Putamen (tissue), 1 donor: Measurements from ENCODE around the gene LRRC4B.
A peak's percentile ranks its signal among the peaks of the same experiment; 100 is the strongest.

Experiments
- DNase-seq: peaks from one replicate; pipeline ENCODE4 v3.0.0-alpha.2; 2016; ENCODE audit warnings: low spot score

LRRC4B gene

GRCh38 chr19:50506700-50507099, 61.5 kb downstream of the LRRC4B start:
- no peak for DNase-seq

- DNase-seq = no peak
Observed at GRCh38 chr19:50505856-50506611, 62.2 kb downstream of the LRRC4B start.

DNA sequence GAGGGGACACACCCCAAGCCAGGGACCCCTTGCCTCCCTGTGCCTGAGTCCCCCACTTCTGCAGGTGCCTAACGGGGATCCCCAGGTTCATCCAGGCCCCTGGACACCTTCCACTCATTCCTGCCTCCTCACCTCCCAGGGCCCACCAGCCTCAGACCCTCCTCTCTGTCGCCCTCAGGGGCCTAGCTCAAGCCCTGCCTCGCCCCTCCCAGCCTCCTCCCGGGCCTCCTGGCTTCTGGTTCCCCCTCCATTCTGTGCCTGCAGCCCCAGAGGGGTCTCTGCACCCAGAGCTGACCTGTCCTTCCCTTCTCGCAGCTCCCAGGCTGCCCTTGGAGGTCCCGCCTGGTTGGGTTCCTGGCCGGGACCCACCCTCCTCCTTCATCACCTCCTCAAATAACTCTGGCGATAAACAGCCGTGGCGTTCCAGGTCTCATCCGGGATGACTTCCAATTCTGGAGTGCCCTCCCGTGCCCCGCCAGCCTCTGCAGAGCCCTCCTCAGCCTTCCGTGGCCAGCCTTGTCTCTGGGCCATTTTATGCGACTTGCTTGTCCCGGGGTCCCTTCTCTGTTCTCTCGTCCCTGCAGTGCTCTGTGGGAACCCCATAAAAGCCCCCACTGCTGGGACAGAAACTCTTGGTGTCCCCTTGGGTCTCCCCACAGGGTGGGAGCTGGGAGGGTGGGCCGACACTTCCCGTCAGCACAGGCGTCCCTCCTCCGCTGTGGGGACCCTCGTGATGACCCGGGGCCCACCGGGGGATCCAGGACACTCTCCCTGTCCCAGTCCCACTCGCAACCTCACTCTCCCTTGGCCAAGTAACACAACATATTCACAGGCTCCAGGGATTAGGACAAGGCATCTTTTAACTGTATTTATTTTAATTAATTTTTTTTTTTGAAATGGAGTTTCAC, 66.4 kb downstream of the LRRC4B start:
- no peak for DNase-seq

DNA sequence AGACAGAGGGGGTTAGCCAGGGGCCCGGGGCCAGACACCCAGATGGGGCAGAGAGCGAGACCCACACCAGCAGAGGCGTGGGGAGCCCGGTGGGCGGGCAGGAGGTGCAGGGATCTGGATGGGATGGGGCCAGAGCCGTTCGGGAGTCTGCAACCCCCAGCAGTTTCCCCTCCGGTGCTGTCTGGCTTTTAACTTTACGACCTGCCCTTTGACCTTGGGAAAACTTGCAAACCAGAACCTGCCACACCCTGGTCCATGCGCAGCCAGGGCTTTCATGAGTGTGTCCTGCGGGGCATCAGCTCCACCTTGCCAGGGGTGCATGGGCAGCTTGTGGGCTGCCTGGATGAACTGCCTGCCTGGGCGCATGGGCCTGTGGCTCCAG, 67.1 kb downstream of the LRRC4B start:
- DNase-seq = no peak

GRCh38 chr19:50500753-50501151, 67.5 kb downstream of the LRRC4B start:
- no peak for DNase-seq

DNA sequence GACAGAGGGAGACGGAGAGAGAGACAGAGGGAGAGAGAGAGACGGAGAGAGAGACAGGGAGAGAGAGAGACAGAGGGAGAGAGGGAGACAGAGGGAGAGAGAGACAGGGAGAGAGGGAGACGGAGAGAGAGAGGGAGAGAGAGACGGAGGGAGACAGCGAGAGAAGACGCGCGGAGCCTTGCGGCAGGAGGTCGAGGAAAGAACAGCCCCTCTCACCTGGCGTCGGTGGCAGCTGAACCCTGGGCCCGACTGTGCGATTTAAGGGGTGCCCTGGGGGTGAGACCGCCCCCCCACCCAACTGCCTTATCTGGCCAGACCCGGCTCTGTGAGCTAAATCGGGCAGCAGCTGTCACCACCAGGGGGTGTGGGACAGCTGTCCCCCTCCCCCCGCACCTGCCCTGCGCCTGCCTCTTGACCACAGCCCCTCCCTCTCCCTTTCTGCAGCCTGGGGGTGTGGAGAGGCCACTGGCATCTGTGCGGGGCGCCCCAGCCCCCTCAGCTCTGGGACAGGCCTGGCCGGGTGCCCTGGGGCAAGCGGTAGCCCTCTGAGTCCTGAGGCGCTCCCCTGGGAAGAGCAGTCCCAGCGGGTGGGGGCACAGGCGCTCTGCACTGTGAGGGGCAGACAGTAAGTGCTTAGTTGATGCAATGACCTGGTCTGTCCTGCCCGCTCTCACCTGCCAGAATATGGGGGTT, 68.0 kb downstream of the LRRC4B start:
- DNase-seq = no peak

- DNase-seq = no peak
Observed at GRCh38 chr19:50498219-50499056, 69.8 kb downstream of the LRRC4B start.

- no peak for DNase-seq
Observed at GRCh38 chr19:50497022-50497405, 71.2 kb downstream of the LRRC4B start.

DNA sequence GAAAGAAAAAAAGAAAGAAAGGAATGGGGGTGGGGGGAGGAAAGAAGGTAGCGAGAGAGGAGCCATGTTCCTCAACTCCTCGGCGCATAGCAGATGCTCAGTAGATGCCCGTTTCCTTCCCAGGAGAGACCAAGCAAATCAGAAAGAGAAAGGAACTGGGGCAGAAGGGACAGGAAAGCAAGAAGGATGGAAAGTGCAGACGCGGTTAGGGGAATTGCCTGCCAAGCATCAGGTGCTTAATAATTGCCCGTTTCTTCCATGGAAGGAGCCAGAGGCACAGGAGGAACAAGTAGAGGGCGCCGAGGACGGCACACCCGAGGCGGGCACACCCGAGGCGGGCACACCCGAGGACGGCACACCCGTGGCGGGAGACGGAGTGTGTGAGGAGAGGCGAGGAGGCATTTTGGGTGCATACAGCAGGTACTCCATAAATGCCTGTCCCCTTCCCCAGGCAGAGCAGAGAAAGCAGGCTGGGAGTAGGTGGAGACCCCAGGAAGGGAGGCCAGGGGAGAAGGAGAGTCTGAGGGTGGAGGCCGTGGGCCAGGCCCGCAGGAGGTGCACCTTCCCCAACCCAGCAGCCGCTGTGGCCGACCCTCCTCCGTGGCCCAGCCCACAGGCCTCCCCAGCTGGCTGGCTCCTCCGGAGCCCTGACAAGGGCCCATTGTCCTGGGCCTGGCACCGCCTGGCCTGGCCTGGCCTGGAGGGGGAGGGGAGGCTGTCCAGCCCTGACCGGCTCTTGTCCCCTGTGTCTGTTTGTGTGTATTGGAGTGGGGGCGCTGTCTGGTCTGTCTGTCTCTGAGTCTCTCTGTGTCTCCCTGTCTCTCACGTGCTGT, 71.8 kb downstream of the LRRC4B start:
- peak; percentile 97 for DNase-seq

DNA sequence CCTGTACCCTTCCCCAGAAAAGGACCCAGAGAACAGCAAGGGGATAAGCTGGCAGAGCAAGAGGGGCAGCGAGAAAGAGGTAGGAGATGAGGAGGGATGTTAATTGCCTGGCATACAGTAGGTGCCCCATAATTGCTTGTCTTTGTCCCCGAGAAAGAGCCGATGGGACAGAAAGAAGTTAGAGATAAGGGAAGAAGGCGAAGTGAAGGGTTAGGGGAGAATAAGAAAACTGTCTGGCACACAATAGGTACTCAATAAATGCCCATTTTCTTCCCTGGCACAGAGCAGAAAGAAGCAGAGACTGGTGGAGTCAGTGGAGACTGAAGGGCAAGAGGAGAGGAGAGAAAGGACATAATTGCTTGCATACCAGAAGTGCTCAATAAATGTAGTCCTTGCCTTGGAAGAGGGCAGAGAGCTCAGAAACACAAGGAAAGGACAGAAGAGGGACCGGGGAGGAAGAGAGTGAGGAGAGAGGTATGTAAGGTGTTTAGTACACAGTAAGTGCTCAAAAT, 73.2 kb downstream of the LRRC4B start:
- no peak for DNase-seq

- DNase-seq = no peak
Observed at GRCh38 chr19:50494186-50495019, 73.8 kb downstream of the LRRC4B start.

GRCh38 chr19:50493171-50493570, 75.1 kb downstream of the LRRC4B start:
- DNase-seq = no peak

GRCh38 chr19:50492303-50493052, 75.8 kb downstream of the LRRC4B start:
- no peak for DNase-seq

- no peak for DNase-seq
Observed at GRCh38 chr19:50490991-50491472, 77.2 kb downstream of the LRRC4B start.

DNA sequence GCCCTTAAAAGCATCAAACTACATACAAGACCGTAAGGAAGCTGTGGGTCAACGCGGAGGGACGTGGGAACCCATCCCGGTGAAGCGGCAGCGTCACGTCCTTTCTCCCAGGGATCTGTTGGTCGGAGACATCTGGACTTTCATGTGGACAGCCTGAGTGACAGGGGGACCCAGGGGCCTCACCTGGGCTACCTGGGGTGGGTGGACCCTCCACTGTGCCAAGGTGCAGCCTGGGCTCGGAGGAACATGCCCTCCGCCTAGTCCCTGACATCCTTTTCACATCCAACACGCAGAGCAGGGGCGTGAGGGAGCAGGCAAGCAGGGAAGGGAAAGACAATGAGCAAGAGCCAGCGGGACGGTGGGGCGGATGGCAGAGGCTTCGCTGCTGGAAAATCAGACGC, 77.8 kb downstream of the LRRC4B start:
- no peak for DNase-seq

- no peak for DNase-seq
Observed at GRCh38 chr19:50489461-50490011, 78.7 kb downstream of the LRRC4B start.

- DNase-seq = no peak
Observed at GRCh38 chr19:50488389-50489194, 79.6 kb downstream of the LRRC4B start.
